K562 (cell line): Measurements from ENCODE around the gene CDC45. TPM values are rescaled to one million over a fixed set of nuclear protein-coding genes. Genes with fewer than 3 reads are reported as not detected.

Experiments used
- BHLHE40 ChIP-seq: IDR thresholded peaks from 2 replicates; pipeline ENCODE4 v1.6.1; 2011; ENCODE audit warnings: low read length, improper control_type of control experiment
- HDAC6 ChIP-seq: IDR thresholded peaks from 2 replicates; pipeline ENCODE4 v1.6.1; 2012; ENCODE audit warnings: low read depth, mild to moderate bottlenecking, control low read depth, inconsistent platforms, low read length, moderate library complexity
- HDAC8 ChIP-seq: fragments of 450-650 bp; IDR thresholded peaks from 2 replicates; pipeline ENCODE4 v1.6.1; 2016; ENCODE audit warnings: mild to moderate bottlenecking, missing genetic modification characterization, moderate library complexity, missing compliant biosample characterization
- HMG20B ChIP-seq: fragments of 250-450 bp; sonication (Bioruptor Pico); IDR thresholded peaks from 2 replicates; pipeline ENCODE4 v1.5.0; 2021; ENCODE audit warnings: mild to moderate bottlenecking
- JUNB ChIP-seq: fragments of 450-650 bp; formaldehyde crosslinking; conservative IDR thresholded peaks from 2 replicates; pipeline ENCODE4 v1.4.0; 2020; ENCODE audit warnings: mild to moderate bottlenecking
- NR2C2 ChIP-seq, 2 experiments: fragments of 200-800 bp in 1 of 2; sonication (Bioruptor generic) in 1 of 2; sonication (generic) in 1 of 2; formaldehyde crosslinking in 1 of 2; IDR thresholded peaks; 2 replicates each; pipeline versions ENCODE4 v1.6.1 to v1.8.0; 2016 to 2022; ENCODE audit warnings: mild to moderate bottlenecking in 1 of 2, missing compliant biosample characterization in 1 of 2, missing genetic modification characterization in 1 of 2, missing genetic modification reagents in 1 of 2
- NRF1 ChIP-seq, 2 experiments: fragments of 450-650 bp; IDR thresholded peaks in 1 of 2; conservative IDR thresholded peaks in 1 of 2; 2 replicates each; pipeline ENCODE4 v1.6.1; 2014; ENCODE audit warnings: mild to moderate bottlenecking in 2 of 2
- PRMT5 ChIP-seq: sonication (generic); formaldehyde crosslinking; IDR thresholded peaks from 2 replicates; pipeline ENCODE4 v1.5.0; 2020; ENCODE audit warnings: missing genetic modification reagents
- RAD21 ChIP-seq, 2 experiments: fragments of 250-450 bp in 1 of 2; fragments of 450-650 bp in 1 of 2; sonication (Bioruptor Pico) in 1 of 2; formaldehyde crosslinking in 1 of 2; IDR thresholded peaks in 1 of 2; conservative IDR thresholded peaks in 1 of 2; 2 replicates each; pipeline versions ENCODE4 v1.4.0 to v1.8.0; 2020 to 2022; ENCODE audit warnings: mild to moderate bottlenecking in 2 of 2, moderate library complexity in 1 of 2
- SRF ChIP-seq, 2 experiments: fragments of 250-450, 450-650 bp in 1 of 2; sonication (Bioruptor Pico) in 1 of 2; sonication (generic) in 1 of 2; formaldehyde crosslinking; IDR thresholded peaks; 2 replicates each; pipeline versions ENCODE4 v1.5.0 to v1.5.1; 2020 to 2022; ENCODE audit warnings: mild to moderate bottlenecking in 1 of 2, missing genetic modification reagents in 1 of 2
- ZC3H11A ChIP-seq: IDR thresholded peaks from 2 replicates; pipeline ENCODE4 v1.6.1; 2012; ENCODE audit warnings: low read depth, low read length, improper control_type of control experiment
- ZNF583 ChIP-seq: fragments of 250-450 bp; sonication (Bioruptor Pico); IDR thresholded peaks from 2 replicates; pipeline ENCODE4 v1.4.0; 2020
- ZNF77 ChIP-seq: fragments of 250-450 bp; sonication (Bioruptor Pico); IDR thresholded peaks from 2 replicates; pipeline ENCODE4 v1.5.0; 2020
- polyA plus RNA-seq, 8 experiments: library from polyadenylated mRNA; depleted of rRNA in 4 of 8; stranded (reverse) in 5 of 8; unstranded in 3 of 8; fragments of >200 nt; fragmentation: Nextera tagmentation in 2 of 8; fragmentation: Illumina TruSeq in 1 of 8; extraction: Ambion mirVana in 2 of 8; extraction: Trizol in 1 of 8; gene quantifications; 2 replicates each; pipeline versions ENCODE4 v1.2.1 to v1.2.3, GENCODE V29; 2011 to 2014; ENCODE audit warnings: inconsistent platforms in 1 of 8, missing spikeins in 1 of 8
- total RNA-seq, 7 experiments: library from RNA; depleted of rRNA in 6 of 7; stranded (reverse); fragments of >200 nt in 6 of 7; fragmentation: Illumina TruSeq in 2 of 7; extraction: Trizol in 2 of 7; gene quantifications; 2 replicates each; pipeline versions ENCODE4 v1.2.1 to v1.2.3, GENCODE V29; 2011 to 2021; ENCODE audit warnings: low replicate concordance in 1 of 7
- TF ChIP-seq, protein P1 (sequence below): sonication (generic); formaldehyde crosslinking; IDR thresholded peaks from 2 replicates; pipeline ENCODE4 v1.8.1; 2023; ENCODE audit warnings: missing genetic modification reagents, mild to moderate bottlenecking, borderline replicate concordance
- TF ChIP-seq, protein P2 (sequence below), 2 experiments: IDR thresholded peaks; 2 replicates each; pipeline ENCODE4 v1.6.1; 2011; ENCODE audit warnings: borderline replicate concordance in 1 of 2, control low read depth in 1 of 2, low read depth in 1 of 2, low read length in 1 of 2, mild to moderate bottlenecking in 1 of 2, mixed read lengths in 1 of 2, moderate library complexity in 1 of 2; ENCODE audit not compliant: insufficient read depth in 1 of 2, insufficient read length in 1 of 2, poor library complexity in 1 of 2, severe bottlenecking in 1 of 2; ENCODE audit errors: extremely low read depth in 1 of 2
- TF ChIP-seq, protein P3 (sequence below): sonication (generic); formaldehyde crosslinking; IDR thresholded peaks from 2 replicates; pipeline ENCODE4 v1.8.0; 2022; ENCODE audit warnings: missing genetic modification reagents, mild to moderate bottlenecking, borderline replicate concordance

The CDC45 gene
- total and polyA plus RNA-seq, 9 of the 15 experiments (the other 6 are each of a cell fraction or from before 2014, with no cell fraction given) = 251 to 580 (median 410) TPM

DNA sequence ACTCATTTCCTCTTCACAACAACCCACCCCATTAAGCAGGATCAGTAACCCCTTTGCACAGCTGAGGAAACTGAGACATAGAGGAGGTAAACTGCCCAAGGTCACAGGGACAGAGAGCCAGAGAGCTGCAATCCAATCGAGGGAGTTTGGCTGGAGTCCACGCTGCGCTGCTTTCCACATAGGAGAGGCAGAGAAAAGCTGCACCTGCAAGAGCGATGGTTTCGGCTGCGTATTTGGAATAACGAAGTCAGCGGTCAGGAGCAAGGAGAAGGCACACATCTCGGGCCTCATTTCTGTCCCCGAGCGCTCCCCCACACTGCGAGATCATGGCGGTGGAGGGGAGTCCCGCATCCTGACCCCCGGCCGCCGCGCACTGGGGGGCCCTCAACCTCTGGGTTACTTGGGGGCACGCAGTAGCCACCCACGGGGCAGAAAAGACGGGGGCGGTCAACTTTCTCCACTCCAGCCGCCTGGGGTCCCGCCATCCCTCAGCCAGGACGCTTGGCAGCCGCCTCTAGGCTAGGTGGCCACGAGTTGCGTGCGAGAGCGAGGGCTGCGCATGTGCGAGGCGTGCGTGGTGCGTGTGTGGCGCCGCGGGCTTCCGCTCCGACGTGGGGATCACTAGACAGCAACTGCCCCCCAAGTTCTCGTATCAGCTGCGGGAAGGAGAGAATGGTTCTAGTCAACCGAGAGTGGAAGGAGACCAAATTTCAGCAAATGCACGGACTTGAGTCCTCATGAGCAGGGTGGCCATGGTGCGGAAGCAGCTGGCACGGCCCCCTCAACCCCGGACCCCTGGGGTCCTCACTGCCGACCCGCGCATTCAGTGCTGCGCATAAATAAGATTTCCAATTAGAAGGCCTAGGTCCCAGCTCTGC, 86.8 kb downstream of the CDC45 start (continued):
- TF ChIP-seq, protein P1, sequence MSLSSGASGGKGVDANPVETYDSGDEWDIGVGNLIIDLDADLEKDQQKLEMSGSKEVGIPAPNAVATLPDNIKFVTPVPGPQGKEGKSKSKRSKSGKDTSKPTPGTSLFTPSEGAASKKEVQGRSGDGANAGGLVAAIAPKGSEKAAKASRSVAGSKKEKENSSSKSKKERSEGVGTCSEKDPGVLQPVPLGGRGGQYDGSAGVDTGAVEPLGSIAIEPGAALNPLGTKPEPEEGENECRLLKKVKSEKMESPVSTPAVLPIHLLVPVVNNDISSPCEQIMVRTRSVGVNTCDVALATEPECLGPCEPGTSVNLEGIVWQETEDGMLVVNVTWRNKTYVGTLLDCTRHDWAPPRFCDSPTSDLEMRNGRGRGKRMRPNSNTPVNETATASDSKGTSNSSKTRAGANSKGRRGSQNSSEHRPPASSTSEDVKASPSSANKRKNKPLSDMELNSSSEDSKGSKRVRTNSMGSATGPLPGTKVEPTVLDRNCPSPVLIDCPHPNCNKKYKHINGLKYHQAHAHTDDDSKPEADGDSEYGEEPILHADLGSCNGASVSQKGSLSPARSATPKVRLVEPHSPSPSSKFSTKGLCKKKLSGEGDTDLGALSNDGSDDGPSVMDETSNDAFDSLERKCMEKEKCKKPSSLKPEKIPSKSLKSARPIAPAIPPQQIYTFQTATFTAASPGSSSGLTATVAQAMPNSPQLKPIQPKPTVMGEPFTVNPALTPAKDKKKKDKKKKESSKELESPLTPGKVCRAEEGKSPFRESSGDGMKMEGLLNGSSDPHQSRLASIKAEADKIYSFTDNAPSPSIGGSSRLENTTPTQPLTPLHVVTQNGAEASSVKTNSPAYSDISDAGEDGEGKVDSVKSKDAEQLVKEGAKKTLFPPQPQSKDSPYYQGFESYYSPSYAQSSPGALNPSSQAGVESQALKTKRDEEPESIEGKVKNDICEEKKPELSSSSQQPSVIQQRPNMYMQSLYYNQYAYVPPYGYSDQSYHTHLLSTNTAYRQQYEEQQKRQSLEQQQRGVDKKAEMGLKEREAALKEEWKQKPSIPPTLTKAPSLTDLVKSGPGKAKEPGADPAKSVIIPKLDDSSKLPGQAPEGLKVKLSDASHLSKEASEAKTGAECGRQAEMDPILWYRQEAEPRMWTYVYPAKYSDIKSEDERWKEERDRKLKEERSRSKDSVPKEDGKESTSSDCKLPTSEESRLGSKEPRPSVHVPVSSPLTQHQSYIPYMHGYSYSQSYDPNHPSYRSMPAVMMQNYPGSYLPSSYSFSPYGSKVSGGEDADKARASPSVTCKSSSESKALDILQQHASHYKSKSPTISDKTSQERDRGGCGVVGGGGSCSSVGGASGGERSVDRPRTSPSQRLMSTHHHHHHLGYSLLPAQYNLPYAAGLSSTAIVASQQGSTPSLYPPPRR = 0 out of 2 replicates have a peak, but pooled peaks have one; percentile 78
- TF ChIP-seq ZNF77 (CRISPR knock-in tag) (no peak), ZC3H11A (no peak), PRMT5 (CRISPR knock-in tag) (peak; percentile 39; the same call in 1 of the 2 replicates), HDAC8 (no peak), BHLHE40 (0 out of 2 replicates have a peak, but pooled peaks have one; percentile 8), ZNF583 (CRISPR knock-in tag) (peak; percentile 19; the same call in 1 of the 2 replicates), HDAC6 (0 out of 2 replicates have a peak, but pooled peaks have one; percentile 0), RAD21 (CRISPR knock-in tag; conservative IDR thresholded peaks at IDR 0.05 in 1 of 2, IDR thresholded peaks at IDR 0.05 in 1 of 2) (no peak), NRF1 (conservative IDR thresholded peaks at IDR 0.05 in 1 of 2, IDR thresholded peaks at IDR 0.05 in 1 of 2) (peak; percentile 91 to 92), SRF (CRISPR knock-in tag; IDR thresholded peaks at IDR 0.05) (0 out of 4 replicates have a peak, but pooled peaks of 1 of the 2 experiments have one; percentile 4), HMG20B (CRISPR knock-in tag) (no peak), JUNB (CRISPR knock-in tag) (0 out of 2 replicates have a peak, but pooled peaks have one; percentile 32), NR2C2 (CRISPR knock-in tag; IDR thresholded peaks at IDR 0.05) (0 out of 2 replicates have a peak, but pooled peaks have one; percentile 25), NR2C2 (tag; IDR thresholded peaks at IDR 0.05) (no peak)
- TF ChIP-seq, protein P2, sequence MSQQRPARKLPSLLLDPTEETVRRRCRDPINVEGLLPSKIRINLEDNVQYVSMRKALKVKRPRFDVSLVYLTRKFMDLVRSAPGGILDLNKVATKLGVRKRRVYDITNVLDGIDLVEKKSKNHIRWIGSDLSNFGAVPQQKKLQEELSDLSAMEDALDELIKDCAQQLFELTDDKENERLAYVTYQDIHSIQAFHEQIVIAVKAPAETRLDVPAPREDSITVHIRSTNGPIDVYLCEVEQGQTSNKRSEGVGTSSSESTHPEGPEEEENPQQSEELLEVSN (IDR thresholded peaks at IDR 0.05; ENCODE audit: borderline replicate concordance in 1 of 2, extremely low read depth in 1 of 2, insufficient read depth in 1 of 2, insufficient read length in 1 of 2, low read depth in 1 of 2, low read length in 1 of 2, poor library complexity in 1 of 2, severe bottlenecking in 1 of 2) = peak; percentile 22 to 77
- TF ChIP-seq, protein P3, sequence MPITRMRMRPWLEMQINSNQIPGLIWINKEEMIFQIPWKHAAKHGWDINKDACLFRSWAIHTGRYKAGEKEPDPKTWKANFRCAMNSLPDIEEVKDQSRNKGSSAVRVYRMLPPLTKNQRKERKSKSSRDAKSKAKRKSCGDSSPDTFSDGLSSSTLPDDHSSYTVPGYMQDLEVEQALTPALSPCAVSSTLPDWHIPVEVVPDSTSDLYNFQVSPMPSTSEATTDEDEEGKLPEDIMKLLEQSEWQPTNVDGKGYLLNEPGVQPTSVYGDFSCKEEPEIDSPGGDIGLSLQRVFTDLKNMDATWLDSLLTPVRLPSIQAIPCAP (CRISPR knock-in tag) = peak; percentile 40; the same call in 1 of the 2 replicates
